Mesenchymal stem cell (in vitro differentiated cells and primary cell): ENCODE data around the gene SCN4A.

ENCODE experiments used
- DNase-seq: peaks from one replicate; pipeline ENCODE4 v3.0.0-alpha.2; 2013
- H2AFZ ChIP-seq: one replicate; pipeline ENCODE4 v1.6.1; 2013; ENCODE audit warnings: low read depth, mild to moderate bottlenecking, control low read depth, inconsistent platforms, low read length, moderate library complexity
- H2AK5ac ChIP-seq: 2 replicates; pipeline ENCODE4 v1.6.1; 2013; ENCODE audit warnings: low read length, moderate library complexity, mild to moderate bottlenecking, inconsistent platforms; ENCODE audit not compliant: severe bottlenecking
- H2BK120ac ChIP-seq: one replicate; pipeline ENCODE4 v1.6.1; 2013; ENCODE audit warnings: low read depth, mild to moderate bottlenecking, inconsistent platforms, low read length, moderate library complexity
- H2BK12ac ChIP-seq, 2 experiments: one replicate each; pipeline ENCODE4 v1.6.1; 2013; ENCODE audit warnings: inconsistent platforms in 2 of 2, low read length in 2 of 2, mild to moderate bottlenecking in 2 of 2, moderate library complexity in 2 of 2, control low read depth in 1 of 2
- H2BK15ac ChIP-seq: one replicate; pipeline ENCODE4 v1.6.1; 2013; ENCODE audit warnings: mild to moderate bottlenecking, low read depth, inconsistent platforms; ENCODE audit not compliant: poor library complexity, severe bottlenecking
- H2BK5ac ChIP-seq: 2 replicates; pipeline ENCODE4 v1.6.1; 2013; ENCODE audit warnings: low read depth, mild to moderate bottlenecking, low read length, control low read depth, inconsistent platforms; ENCODE audit not compliant: poor library complexity, severe bottlenecking
- H3K14ac ChIP-seq, 2 experiments: one replicate each; pipeline ENCODE4 v1.6.1; 2013; ENCODE audit warnings: inconsistent platforms in 2 of 2, low read length in 2 of 2, control low read depth in 1 of 2, mild to moderate bottlenecking in 1 of 2, moderate library complexity in 1 of 2
- H3K18ac ChIP-seq, 2 experiments: one replicate each; pipeline ENCODE4 v1.6.1; 2013; ENCODE audit warnings: inconsistent platforms in 2 of 2, low read length in 2 of 2, control low read depth in 1 of 2, low read depth in 1 of 2, mild to moderate bottlenecking in 1 of 2
- H3K23ac ChIP-seq, 2 experiments: one replicate each; pipeline ENCODE4 v1.6.1; 2013; ENCODE audit warnings: inconsistent platforms in 2 of 2, low read length in 2 of 2, mild to moderate bottlenecking in 2 of 2, moderate library complexity in 2 of 2, control low read depth in 1 of 2
- H3K27ac ChIP-seq: 2 replicates; pipeline ENCODE4 v1.5.1; 2013; ENCODE audit warnings: mild to moderate bottlenecking, moderate library complexity, low read length, control low read depth, inconsistent platforms; ENCODE audit not compliant: poor library complexity, severe bottlenecking
- H3K27me3 ChIP-seq, 2 experiments: 2 replicates each; pipeline versions ENCODE4 v1.6.1 to v1.7.0; 2013; ENCODE audit warnings: low read length in 2 of 2, mild to moderate bottlenecking in 2 of 2, moderate library complexity in 2 of 2, control low read depth in 1 of 2, inconsistent platforms in 1 of 2; ENCODE audit not compliant: control insufficient read depth in 1 of 2, insufficient read depth in 1 of 2
- H3K36me3 ChIP-seq, 2 experiments: 2 replicates each; pipeline versions ENCODE4 v1.6.1 to v1.7.0; 2013; ENCODE audit warnings: low read length in 2 of 2, control low read depth in 1 of 2, inconsistent platforms in 1 of 2, low read depth in 1 of 2, mild to moderate bottlenecking in 1 of 2; ENCODE audit not compliant: insufficient read depth in 2 of 2, control insufficient read depth in 1 of 2
- H3K4ac ChIP-seq, 2 experiments: one replicate each; pipeline ENCODE4 v1.6.1; 2013; ENCODE audit warnings: inconsistent platforms in 2 of 2, low read length in 2 of 2, mild to moderate bottlenecking in 2 of 2, moderate library complexity in 2 of 2, control low read depth in 1 of 2, low read depth in 1 of 2
- H3K4me1 ChIP-seq: 2 replicates; pipeline ENCODE4 v1.6.1; 2013; ENCODE audit warnings: low read depth, low read length, control low read depth; ENCODE audit not compliant: control insufficient read depth, insufficient read depth
- H3K4me2 ChIP-seq: 2 replicates; pipeline ENCODE4 v1.6.1; 2013; ENCODE audit warnings: low read length, mild to moderate bottlenecking, inconsistent platforms; ENCODE audit not compliant: poor library complexity, severe bottlenecking
- H3K4me3 ChIP-seq, 2 experiments: 2 replicates each; pipeline versions ENCODE4 v1.5.1 to v1.7.0; 2013; ENCODE audit warnings: low read length in 2 of 2, mild to moderate bottlenecking in 2 of 2, control low read depth in 1 of 2, low read depth in 1 of 2; ENCODE audit not compliant: insufficient read depth in 1 of 2
- H3K79me1 ChIP-seq: replicated peaks from 2 replicates; pipeline ENCODE4 v1.6.1; 2013; ENCODE audit warnings: mild to moderate bottlenecking, control low read depth, low read length, inconsistent platforms; ENCODE audit not compliant: poor library complexity, severe bottlenecking
- H3K9ac ChIP-seq: 2 replicates; pipeline ENCODE4 v1.7.0; 2013; ENCODE audit warnings: mild to moderate bottlenecking, low read length, moderate library complexity
- H3K9me3 ChIP-seq: 2 replicates; pipeline ENCODE4 v1.7.0; 2013; ENCODE audit warnings: mild to moderate bottlenecking, low read length; ENCODE audit not compliant: control insufficient read depth
- H4K8ac ChIP-seq: one replicate; pipeline ENCODE4 v1.6.1; 2013; ENCODE audit warnings: inconsistent platforms, mild to moderate bottlenecking, low read length, moderate library complexity
- H4K91ac ChIP-seq: one replicate; pipeline ENCODE4 v1.6.1; 2013; ENCODE audit warnings: mild to moderate bottlenecking, low read length, inconsistent platforms
- WGBS: methylation state at CpG from one replicate; pipeline ENCODE4 v1.1.7; 2013; ENCODE audit warnings: mixed read lengths; 5-methylcytosine and 5-hydroxymethylcytosine counted together

SCN4A gene

DNA sequence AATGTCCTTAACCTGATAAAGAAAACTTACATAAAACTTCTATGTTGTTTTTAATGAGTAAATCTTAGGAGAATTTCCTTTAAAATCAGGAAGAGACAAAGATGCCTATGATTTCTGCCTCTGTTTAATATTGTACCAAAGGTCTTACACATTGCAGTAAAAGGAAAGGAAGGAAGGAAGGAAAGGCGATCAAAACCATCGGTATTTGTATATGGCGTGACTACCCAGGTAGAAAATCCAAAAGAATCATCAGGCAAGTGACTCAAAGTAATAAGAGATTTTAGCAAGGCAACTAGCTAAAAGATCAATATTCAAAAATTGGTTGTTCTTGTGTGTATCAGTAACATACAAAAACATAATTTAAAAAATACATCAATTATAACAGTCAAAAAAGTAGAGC is 44.3 kb upstream of the SCN4A start:
- no peaks in the 10 kb centered on the region for H3K79me1 ChIP-seq
- H3K4me2 ChIP-seq, result no peak overlapping the region
- H2AK5ac ChIP-seq, result no peak overlapping the region
- H3K27ac ChIP-seq, result no peak overlapping the region
- no peak overlapping the region for H3K18ac ChIP-seq
- peaks cover 2% of the 10 kb centered on the region for H3K4me1 ChIP-seq
- no peak overlapping the region for H3K14ac ChIP-seq
- H2AFZ ChIP-seq, result no peak overlapping the region
- H4K91ac ChIP-seq, result no peak overlapping the region
- H3K4ac ChIP-seq, result no peak overlapping the region
- no peaks in the 10 kb centered on the region for H3K9me3 ChIP-seq
- no peak overlapping the region for H3K4me3 ChIP-seq
- WGBS, result 80% methylated on average over 1 of the region's 3 CpGs
- no peak overlapping the region for H3K23ac ChIP-seq
- peaks cover 9 to 11% of the 10 kb centered on the region in 2 experiments for H3K27me3 ChIP-seq
- no peak for DNase-seq
- H2BK120ac ChIP-seq, result no peak overlapping the region
- no peak overlapping the region for H2BK15ac ChIP-seq
- H3K9ac ChIP-seq, result no peak overlapping the region
- H4K8ac ChIP-seq, result no peak overlapping the region
- no peaks in the 10 kb centered on the region for H3K36me3 ChIP-seq
- H2BK5ac ChIP-seq, result no peak overlapping the region
- no peak overlapping the region for H2BK12ac ChIP-seq

DNA sequence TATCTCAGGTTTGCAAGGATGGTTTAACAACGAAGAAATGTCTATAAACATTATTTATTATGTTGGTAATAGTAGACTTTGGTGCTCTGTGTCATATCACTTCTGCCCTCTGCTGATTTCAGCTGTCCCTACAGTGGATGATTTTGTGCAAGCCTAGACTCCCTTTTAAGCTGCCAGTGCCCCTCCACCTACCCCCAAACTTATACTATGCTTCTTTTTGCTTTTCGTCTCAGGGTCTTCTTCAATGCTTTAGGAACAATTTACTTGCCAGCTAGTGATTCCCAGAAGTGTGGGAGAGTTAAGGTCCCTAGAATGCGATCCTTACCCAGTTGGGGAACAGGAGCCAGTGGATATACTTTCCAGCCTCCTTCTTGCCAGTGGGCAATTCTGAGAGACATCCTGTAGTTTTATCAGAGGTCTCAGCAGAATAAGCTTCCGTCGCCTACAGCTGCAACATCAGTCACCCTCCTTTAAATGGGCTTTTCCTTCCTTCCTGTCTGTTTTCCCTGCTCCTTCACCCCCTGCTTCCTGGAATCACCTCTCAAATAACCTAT is 43.6 kb upstream of the SCN4A start:
- no peaks in the 10 kb centered on the region for H3K36me3 ChIP-seq
- WGBS, result 64% methylated on average over 4 of the region's 5 CpGs
- H2AK5ac ChIP-seq, result no peak overlapping the region
- H3K9me3 ChIP-seq, result no peaks in the 10 kb centered on the region
- no peak overlapping the region for H4K91ac ChIP-seq
- H2AFZ ChIP-seq, result no peak overlapping the region
- H2BK12ac ChIP-seq, result no peak overlapping the region
- no peak overlapping the region for H3K14ac ChIP-seq
- H3K4me1 ChIP-seq, result peaks cover 2% of the 10 kb centered on the region
- H3K9ac ChIP-seq, result no peak overlapping the region
- no peak overlapping the region for H3K4me2 ChIP-seq
- no peak overlapping the region for H2BK120ac ChIP-seq
- H2BK15ac ChIP-seq, result no peak overlapping the region
- no peak overlapping the region for H3K4me3 ChIP-seq
- H4K8ac ChIP-seq, result no peak overlapping the region
- peaks cover 9 to 11% of the 10 kb centered on the region in 2 experiments for H3K27me3 ChIP-seq
- no peak for DNase-seq
- no peak overlapping the region for H3K4ac ChIP-seq
- no peak overlapping the region for H2BK5ac ChIP-seq
- no peaks in the 10 kb centered on the region for H3K79me1 ChIP-seq
- H3K27ac ChIP-seq, result no peak overlapping the region
- H3K23ac ChIP-seq, result no peak overlapping the region
- no peak overlapping the region for H3K18ac ChIP-seq

GRCh38 chr17:64015447-64015846 is 42.7 kb upstream of the SCN4A start:
- no peak overlapping the region for H2BK12ac ChIP-seq
- no peak overlapping the region for H3K23ac ChIP-seq
- H3K14ac ChIP-seq, result no peak overlapping the region
- H3K18ac ChIP-seq, result no peak overlapping the region
- H3K9me3 ChIP-seq, result no peaks in the 10 kb centered on the region
- H3K4me3 ChIP-seq, result no peak overlapping the region
- H3K27ac ChIP-seq, result no peak overlapping the region
- no peak overlapping the region for H3K9ac ChIP-seq
- peaks cover 8 to 11% of the 10 kb centered on the region in 2 experiments for H3K27me3 ChIP-seq
- H3K36me3 ChIP-seq, result no peaks in the 10 kb centered on the region
- no peak overlapping the region for H3K4ac ChIP-seq
- no peak overlapping the region for H2AFZ ChIP-seq
- WGBS, result 90% methylated on average over 1 of the region's 6 CpGs
- no peak overlapping the region for H2AK5ac ChIP-seq
- no peaks in the 10 kb centered on the region for H3K79me1 ChIP-seq
- H2BK120ac ChIP-seq, result no peak overlapping the region
- no peak overlapping the region for H3K4me2 ChIP-seq
- no peak overlapping the region for H4K91ac ChIP-seq
- H3K4me1 ChIP-seq, result peaks cover 1% of the 10 kb centered on the region
- DNase-seq, result no peak
- H2BK15ac ChIP-seq, result no peak overlapping the region
- H2BK5ac ChIP-seq, result no peak overlapping the region
- no peak overlapping the region for H4K8ac ChIP-seq

DNA sequence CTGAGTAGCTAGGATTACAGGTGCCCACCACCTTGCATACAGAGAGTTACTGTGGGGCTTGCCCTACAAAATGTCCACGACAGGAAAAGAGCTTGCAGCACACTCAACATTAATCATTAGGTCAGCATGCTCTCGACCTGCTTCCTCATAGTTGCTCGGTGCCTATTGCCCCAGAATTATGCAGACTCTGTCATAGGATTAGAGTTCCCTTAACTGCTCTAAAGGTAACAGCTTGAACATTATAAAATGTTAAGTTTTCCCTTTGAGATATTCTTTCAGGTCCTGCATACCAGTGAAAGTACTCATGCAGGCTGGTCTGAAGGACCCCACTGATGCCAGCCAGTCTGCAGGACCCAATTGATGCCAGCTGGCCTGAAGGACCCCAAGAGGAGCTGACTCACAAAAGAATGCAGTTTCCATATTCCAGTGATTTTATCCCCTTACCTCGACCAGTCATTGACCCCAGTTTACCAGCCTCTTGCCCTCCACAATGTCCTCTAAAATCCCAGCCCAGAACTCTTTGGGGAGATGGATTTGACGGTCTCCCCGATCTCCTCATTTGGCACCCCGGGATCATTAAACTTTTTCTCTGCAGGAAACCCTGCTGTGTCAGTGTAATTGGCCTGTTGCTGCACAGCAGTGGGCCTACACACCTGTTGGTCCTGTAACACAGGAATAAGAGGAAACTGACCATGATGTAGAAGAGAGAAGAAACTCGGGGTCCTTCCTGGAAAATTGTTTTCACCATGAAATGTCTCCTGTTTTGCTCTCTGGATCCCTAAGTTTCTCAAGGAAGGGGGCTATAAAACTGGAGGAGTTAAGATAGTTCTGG is 37.1 kb upstream of the SCN4A start:
- Histone ChIP-seq H2BK120ac (no peak overlapping the region), H2AFZ (no peak overlapping the region), H2BK15ac (no peak overlapping the region), H3K18ac (no peak overlapping the region), H3K9me3 (no peaks in the 10 kb centered on the region), H3K4me3 (no peak overlapping the region), H3K79me1 (no peaks in the 10 kb centered on the region), H3K4me2 (no peak overlapping the region), H3K27ac (no peak overlapping the region), H2AK5ac (no peak overlapping the region), H3K4ac (no peak overlapping the region), H2BK5ac (no peak overlapping the region), H2BK12ac (no peak overlapping the region), H3K36me3 (no peaks in the 10 kb centered on the region), H3K27me3 (no peaks in the 10 kb centered on the region), H4K8ac (no peak overlapping the region), H3K23ac (no peak overlapping the region), H3K14ac (no peak overlapping the region), H3K9ac (no peak overlapping the region), H4K91ac (no peak overlapping the region), H3K4me1 (peaks cover 4% of the 10 kb centered on the region)
- DNase-seq, result peak; percentile 33
- 58% methylated on average over 8 of the region's 8 CpGs for WGBS
